Common myeloid progenitor, CD34-positive (primary cell): ENCODE data around the gene MDFIC.

Experiments used
- CTCF ChIA-PET: fragments of 350-600 bp; sonication (Branson Sonifier 250); formaldehyde crosslinking; loops from one replicate; lab custom pipeline; 2021; ENCODE audit warnings: antibody characterized with exemption; lab: Charles Lee
- POLR2A ChIA-PET: fragments of 350-600 bp; sonication (Branson Sonifier 250); formaldehyde crosslinking; loops from one replicate; lab custom pipeline; 2021; ENCODE audit warnings: antibody characterized with exemption; lab: Charles Lee
- DNase-seq, 3 donors: peaks; one replicate each; pipeline versions ENCODE4 v3.0.0 to v3.0.0-alpha.2; 2013
- H3K27ac ChIP-seq, 2 experiments: 1 replicate in 1 of 2; 2 replicates in 1 of 2; pipeline ENCODE4 v1.7.0; 2013; ENCODE audit warnings: inconsistent platforms in 2 of 2, low read length in 2 of 2, mild to moderate bottlenecking in 2 of 2, low read depth in 1 of 2, moderate library complexity in 1 of 2; ENCODE audit not compliant: severe bottlenecking in 2 of 2, insufficient read depth in 1 of 2, poor library complexity in 1 of 2
- H3K27me3 ChIP-seq, 5 experiments: replicated peaks in 2 of 5; 1 replicate in 3 of 5; 2 replicates in 2 of 5; pipeline versions ENCODE4 v1.6.1 to v1.7.0; 2013; ENCODE audit warnings: low read length in 4 of 5, mild to moderate bottlenecking in 2 of 5, moderate library complexity in 2 of 5, inconsistent platforms in 1 of 5; ENCODE audit not compliant: insufficient read depth in 5 of 5, control insufficient read depth in 4 of 5
- H3K36me3 ChIP-seq, 4 experiments: 1 replicate in 2 of 4; 2 replicates in 2 of 4; pipeline versions ENCODE4 v1.6.1 to v1.7.0; 2013; ENCODE audit warnings: low read length in 3 of 4, control low read depth in 1 of 4, mild to moderate bottlenecking in 1 of 4; ENCODE audit not compliant: control insufficient read depth in 4 of 4, insufficient read depth in 4 of 4
- H3K4me1 ChIP-seq, 4 experiments: 1 replicate in 3 of 4; 2 replicates in 1 of 4; pipeline versions ENCODE4 v1.6.1 to v1.7.1; 2013; ENCODE audit warnings: low read length in 3 of 4, mild to moderate bottlenecking in 3 of 4, control low read depth in 1 of 4, inconsistent platforms in 1 of 4, moderate library complexity in 1 of 4; ENCODE audit not compliant: control insufficient read depth in 4 of 4, insufficient read depth in 4 of 4; ENCODE audit errors: control extremely low read depth in 1 of 4
- H3K4me3 ChIP-seq, 7 experiments: 1 replicate in 4 of 7; 2 replicates in 3 of 7; pipeline versions ENCODE4 v1.5.1 to v1.7.0; 2013; ENCODE audit warnings: mild to moderate bottlenecking in 7 of 7, low read length in 6 of 7, moderate library complexity in 6 of 7, inconsistent platforms in 2 of 7, low read depth in 2 of 7, control low read depth in 1 of 7; ENCODE audit not compliant: insufficient read depth in 4 of 7, control insufficient read depth in 1 of 7; ENCODE audit errors: extremely low read depth in 1 of 7
- H3K9me3 ChIP-seq, 5 experiments: 1 replicate in 4 of 5; 2 replicates in 1 of 5; pipeline versions ENCODE4 v1.6.1 to v1.7.1; 2013; ENCODE audit warnings: low read length in 4 of 5, mild to moderate bottlenecking in 2 of 5, inconsistent platforms in 1 of 5, low read depth in 1 of 5, moderate library complexity in 1 of 5; ENCODE audit not compliant: control insufficient read depth in 4 of 5, insufficient read depth in 2 of 5; ENCODE audit errors: control extremely low read depth in 1 of 5
- WGBS: methylation state at CpG from one replicate; pipeline ENCODE4 v1.1.5; 2013; ENCODE audit not compliant: insufficient coverage; 5-methylcytosine and 5-hydroxymethylcytosine counted together

MDFIC gene

DNA sequence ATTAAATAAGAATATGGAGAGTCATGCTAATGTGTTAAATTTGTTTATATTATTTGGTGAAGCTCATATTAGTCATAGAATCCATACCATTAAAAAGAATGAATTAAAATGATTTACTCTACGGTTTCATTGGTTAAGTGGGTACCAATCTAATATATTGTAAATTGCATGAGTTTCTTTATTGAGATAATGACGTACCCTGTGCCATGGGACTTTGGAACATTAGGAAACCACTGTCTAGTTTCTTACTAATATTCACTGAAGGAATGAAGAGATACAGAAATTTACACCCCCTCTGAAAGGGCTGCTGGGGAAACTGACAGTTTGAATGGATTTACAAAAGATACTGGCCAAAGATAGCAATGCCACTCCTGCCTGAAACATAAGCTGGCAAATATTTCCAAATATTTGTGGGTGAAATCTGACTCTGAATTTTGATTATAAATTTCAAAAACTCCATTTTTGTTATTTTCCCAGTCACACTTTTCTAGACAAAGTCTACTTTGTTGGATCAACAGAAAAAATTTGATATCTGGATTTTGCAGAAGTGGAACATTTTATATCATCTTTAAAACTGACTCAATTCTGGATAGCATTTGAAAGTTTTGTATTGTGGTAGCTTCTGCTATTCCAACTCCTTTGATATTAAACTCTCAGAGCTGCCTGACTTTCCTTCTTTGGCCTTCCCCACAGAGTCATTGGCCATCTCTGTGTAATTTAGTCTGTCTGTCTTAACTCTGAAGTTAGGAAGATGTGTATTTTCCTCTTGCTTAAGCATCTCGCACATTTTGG lies 22.3 kb downstream of the MDFIC start:
- H3K36me3 ChIP-seq = peaks cover 0 to 19% (median 1%) of the 10 kb centered on the region in 4 experiments
- DNase-seq = no peak
- H3K4me1 ChIP-seq = peaks cover 3 to 19% (median 8%) of the 10 kb centered on the region in 4 experiments
- no peak overlapping the region for H3K27ac ChIP-seq
- 100% methylated on average over 1 of the region's 3 CpGs for WGBS
- POLR2A ChIA-PET = no interaction called here
- peaks cover 0 to 2% (median 0%) of the 10 kb centered on the region in 5 experiments for H3K27me3 ChIP-seq
- CTCF ChIA-PET = interaction anchor here (0.6 to 1.5 kb wide), 8 partner anchors 9 to 78 kb away, joined by 3 to 5 read pairs (median 3); no protein-coding TSS in a partner anchor
- H3K9me3 ChIP-seq = no peaks in the 10 kb centered on the region
- no peak overlapping the region for H3K4me3 ChIP-seq

DNA sequence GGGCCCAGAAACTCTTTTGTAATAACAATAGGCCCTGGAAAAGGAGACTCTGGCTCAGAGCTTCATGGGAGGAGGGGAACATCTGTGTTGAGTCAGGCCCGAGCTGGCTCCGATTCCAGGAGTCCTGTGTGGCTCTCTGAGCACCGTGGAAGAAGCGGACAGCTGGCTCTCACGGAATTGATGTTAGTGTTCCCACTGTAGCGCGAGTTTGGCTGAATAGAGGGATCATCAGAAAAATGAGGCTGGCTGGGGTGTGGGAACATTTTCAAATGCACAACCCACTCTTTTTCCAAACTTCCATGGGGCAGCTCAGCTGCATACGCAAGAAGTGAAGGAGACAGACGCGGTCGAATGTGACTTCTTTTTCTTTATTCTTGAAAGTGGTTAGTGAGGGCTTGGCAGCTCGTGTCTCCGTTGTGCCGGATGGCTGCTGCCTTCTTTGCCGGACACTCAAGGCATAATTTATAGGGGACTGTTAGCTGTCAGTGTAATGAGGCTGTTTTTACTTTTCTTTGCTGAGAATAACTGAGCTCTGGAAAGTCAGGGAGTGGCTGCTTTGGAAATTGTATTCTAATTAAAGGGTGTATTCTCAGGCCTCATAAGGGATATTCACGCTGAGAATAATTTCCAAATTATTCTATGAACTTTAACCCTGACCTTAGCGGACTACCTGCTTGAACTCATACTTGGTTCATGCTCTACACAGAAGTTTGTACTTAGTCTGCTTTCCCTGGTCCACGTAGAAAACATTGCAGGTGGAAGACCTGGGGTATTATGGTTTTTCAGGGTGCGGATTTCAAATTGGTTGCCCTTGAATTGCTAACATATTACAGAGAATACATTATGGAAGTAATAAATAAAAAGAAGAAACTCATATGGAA lies 23.1 kb downstream of the MDFIC start:
- CTCF ChIA-PET = interaction anchor here (0.9 to 1.5 kb wide), 5 partner anchors 8 to 79 kb away, joined by 3 to 5 read pairs (median 3); no protein-coding TSS in a partner anchor
- H3K4me3 ChIP-seq = no peak overlapping the region
- no peak for DNase-seq
- H3K27ac ChIP-seq = no peak overlapping the region
- no peaks in the 10 kb centered on the region for H3K9me3 ChIP-seq
- H3K4me1 ChIP-seq = peaks cover 6 to 26% (median 14%) of the 10 kb centered on the region in 4 experiments
- H3K36me3 ChIP-seq = peaks cover 0 to 19% (median 1%) of the 10 kb centered on the region in 4 experiments
- WGBS = 92% methylated on average over 14 of the region's 19 CpGs
- peaks cover 0 to 2% (median 0%) of the 10 kb centered on the region in 5 experiments for H3K27me3 ChIP-seq
- POLR2A ChIA-PET = no interaction called here

DNA sequence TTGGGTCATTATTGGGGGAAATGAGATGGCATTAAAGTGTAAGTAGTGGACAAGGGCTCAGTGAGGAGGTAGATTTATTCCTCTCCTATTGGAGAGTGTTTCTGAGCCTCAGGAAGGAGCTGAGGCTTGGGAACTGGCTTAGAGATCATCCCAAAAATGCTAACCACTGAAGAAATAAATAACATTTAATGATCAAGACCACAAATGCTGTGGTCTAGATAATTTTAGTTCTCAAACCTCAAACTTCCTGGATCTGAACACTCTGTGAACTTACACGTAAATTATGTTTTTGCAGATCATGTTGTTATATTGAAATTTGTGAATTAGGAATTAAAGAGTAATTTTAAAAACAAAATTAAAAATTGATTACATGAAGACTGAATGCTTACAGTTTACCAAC lies 27.3 kb downstream of the MDFIC start:
- Histone ChIP-seq H3K4me3 (peak overlapping the region in 1 of 7 experiments; percentile 12), H3K4me1 (peaks cover 6 to 24% (median 15%) of the 10 kb centered on the region in 4 experiments), H3K27ac (no peak overlapping the region), H3K9me3 (no peaks in the 10 kb centered on the region), H3K36me3 (peaks cover 0 to 14% (median 1%) of the 10 kb centered on the region in 4 experiments), H3K27me3 (peaks cover 0 to 2% (median 0%) of the 10 kb centered on the region in 5 experiments)
- ChIA-PET POLR2A (no interaction called here), CTCF (interaction anchor here (0.7 to 1.3 kb wide), 2 partner anchors 84 to 917 kb away, joined by 3 read pairs; no protein-coding TSS in a partner anchor)
- DNase-seq = peak; percentile 27 to 69 (median 60)
- WGBS = no CpG with 5 or more reads among the region's 1 CpG

DNA sequence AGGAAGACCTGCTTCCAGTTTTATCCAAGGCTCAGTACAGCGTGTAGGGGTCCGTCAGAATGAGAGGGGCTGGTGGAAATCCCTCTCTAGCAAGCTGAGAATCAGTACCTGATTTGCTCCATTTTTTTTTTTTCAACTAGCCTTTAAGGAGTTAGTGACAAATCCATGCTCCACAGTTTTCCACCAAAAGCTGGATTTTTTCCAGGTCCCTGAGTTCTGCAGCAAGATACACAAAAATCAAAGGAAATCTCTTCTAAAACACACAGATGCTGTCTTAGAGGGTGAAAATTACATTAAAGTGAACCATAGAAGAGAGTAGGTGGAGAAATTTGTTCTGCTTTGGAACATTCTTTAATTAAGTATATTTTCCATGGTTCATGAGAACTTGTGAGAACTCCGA lies 30.4 kb downstream of the MDFIC start:
- no peaks in the 10 kb centered on the region for H3K9me3 ChIP-seq
- POLR2A ChIA-PET = interaction anchor here (0.6 kb wide), 1 partner anchor 15 kb away, joined by 3 read pairs; no protein-coding TSS in a partner anchor
- peaks cover 3 to 24% (median 12%) of the 10 kb centered on the region in 4 experiments for H3K4me1 ChIP-seq
- H3K27ac ChIP-seq = no peak overlapping the region
- H3K4me3 ChIP-seq = no peak overlapping the region
- 94% methylated on average over 3 of the region's 3 CpGs for WGBS
- H3K27me3 ChIP-seq = peaks cover 0 to 2% (median 0%) of the 10 kb centered on the region in 5 experiments
- CTCF ChIA-PET = interaction anchor here (1.7 kb wide), 1 partner anchor 8 kb away, joined by 3 read pairs; no protein-coding TSS in a partner anchor
- DNase-seq = no peak
- peaks cover 0 to 14% (median 0%) of the 10 kb centered on the region in 4 experiments for H3K36me3 ChIP-seq

DNA sequence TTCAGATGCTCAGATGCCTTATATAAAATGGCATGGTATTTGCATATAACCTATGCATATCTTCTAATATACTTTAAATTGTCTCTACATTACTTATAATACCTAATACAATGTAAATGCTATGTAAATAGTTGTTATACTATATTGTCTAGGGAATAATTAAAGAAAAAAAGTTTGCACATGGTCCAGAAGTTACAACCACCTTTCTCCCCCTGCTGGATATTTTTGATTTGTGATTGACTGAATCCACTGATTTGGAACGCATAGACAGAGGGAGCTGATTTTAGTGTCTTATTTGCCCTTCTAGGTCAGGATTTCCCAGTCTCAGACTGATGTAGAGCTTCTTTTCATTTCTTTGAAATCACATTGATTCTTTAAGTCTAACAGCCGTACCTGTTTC lies 31.8 kb downstream of the MDFIC start:
- no peak overlapping the region for H3K27ac ChIP-seq
- ChIA-PET POLR2A (no interaction called here), CTCF (interaction anchor here (1.7 kb wide), 1 partner anchor 9 kb away, joined by 3 read pairs; no protein-coding TSS in a partner anchor)
- WGBS = no CpG with 5 or more reads among the region's 2 CpGs
- H3K4me1 ChIP-seq = peaks cover 3 to 17% (median 10%) of the 10 kb centered on the region in 4 experiments
- no peaks in the 10 kb centered on the region for H3K9me3 ChIP-seq
- H3K36me3 ChIP-seq = peaks cover 0 to 11% (median 0%) of the 10 kb centered on the region in 4 experiments
- no peak overlapping the region for H3K4me3 ChIP-seq
- peaks cover 0 to 2% (median 0%) of the 10 kb centered on the region in 5 experiments for H3K27me3 ChIP-seq
- no peak for DNase-seq

DNA sequence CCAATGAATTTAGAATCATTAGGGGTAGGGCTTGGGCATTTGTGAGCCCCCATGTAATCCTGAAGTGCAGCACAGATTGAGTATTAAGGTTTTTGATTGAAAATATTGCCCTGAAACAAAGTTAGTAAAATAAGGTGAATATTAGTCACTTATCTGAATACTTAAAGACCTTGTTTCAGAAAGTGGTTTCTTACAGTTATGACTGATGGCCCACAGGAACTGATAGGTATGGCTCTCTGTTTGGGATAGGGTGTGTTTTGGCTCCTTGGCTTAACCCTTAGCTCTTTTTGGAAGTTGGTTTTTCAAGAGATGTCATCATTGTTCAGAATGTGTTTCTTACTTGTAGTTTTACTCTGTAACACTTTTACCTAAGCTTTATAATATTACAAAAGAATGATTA lies 34.8 kb downstream of the MDFIC start:
- no peak overlapping the region for H3K4me3 ChIP-seq
- peaks cover 0 to 3% (median 0%) of the 10 kb centered on the region in 4 experiments for H3K4me1 ChIP-seq
- ChIA-PET POLR2A (no interaction called here), CTCF (interaction anchor here (1.0 to 1.3 kb wide), 2 partner anchors 38 to 92 kb away, joined by 3 read pairs; no protein-coding TSS in a partner anchor)
- no peak overlapping the region for H3K27ac ChIP-seq
- no peaks in the 10 kb centered on the region for H3K9me3 ChIP-seq
- peaks cover 0 to 2% (median 0%) of the 10 kb centered on the region in 5 experiments for H3K27me3 ChIP-seq
- peaks cover 0 to 11% (median under 1%) of the 10 kb centered on the region in 4 experiments for H3K36me3 ChIP-seq
- DNase-seq = no peak
